ENCODE data around the gene PLA2R1.
"Not testable (repeated sequence)": the region's sequence is repeated elsewhere in the genome, so short reads cannot be mapped to it uniquely, and the experiment has no call there.

Gene PLA2R1

GRCh38 chr2:160041091-160041490 lies 21.3 kb downstream of the PLA2R1 start:
- DNase-seq (ENCODE audit: extremely low spot score) = no peak
- ChIA-PET POLR2A (no interaction called here), CTCF (interaction anchor here (1.1 to 1.3 kb wide), 3 partner anchors 9 to 35 kb away, joined by 3 to 5 read pairs (median 3); no protein-coding TSS in a partner anchor)
- no peak for TF ChIP-seq CTCF (IDR thresholded peaks at IDR 0.05; ENCODE audit: control extremely low read depth, extremely low read depth, low read depth, missing control alignments)

- ChIA-PET CTCF (no interaction called here), POLR2A (no interaction called here)
- no peak for DNase-seq (ENCODE audit: extremely low spot score)
- no peak for TF ChIP-seq CTCF (IDR thresholded peaks at IDR 0.05; ENCODE audit: control extremely low read depth, extremely low read depth, low read depth, missing control alignments)
Observed at GRCh38 chr2:160039166-160039903, 23.1 kb downstream of the PLA2R1 start.

- DNase-seq (ENCODE audit: extremely low spot score); POLR2A ChIA-PET; CTCF ChIA-PET: not testable (repeated sequence)
Observed at GRCh38 chr2:160038662-160039061, 23.8 kb downstream of the PLA2R1 start.

GRCh38 chr2:160036736-160037135 lies 25.7 kb downstream of the PLA2R1 start:
- DNase-seq (ENCODE audit: extremely low spot score) = no peak
- POLR2A ChIA-PET = no interaction called here
- no peak for TF ChIP-seq CTCF (IDR thresholded peaks at IDR 0.05; ENCODE audit: control extremely low read depth, extremely low read depth, low read depth, missing control alignments)
- CTCF ChIA-PET = interaction anchor here (0.7 to 2.0 kb wide), 3 partner anchors 10 to 17 kb away, joined by 3 to 8 read pairs (median 3); no protein-coding TSS in a partner anchor

- ChIA-PET POLR2A (no interaction called here), CTCF (no interaction called here)
- no peak for DNase-seq (ENCODE audit: extremely low spot score)
- TF ChIP-seq CTCF (IDR thresholded peaks at IDR 0.05; ENCODE audit: control extremely low read depth, extremely low read depth, low read depth, missing control alignments) = no peak
Observed at GRCh38 chr2:160035125-160035524, 27.3 kb downstream of the PLA2R1 start.

GRCh38 chr2:160034396-160034795 lies 28.0 kb downstream of the PLA2R1 start:
- CTCF ChIA-PET = no interaction called here
- POLR2A ChIA-PET = no interaction called here
- no peak for TF ChIP-seq CTCF (IDR thresholded peaks at IDR 0.05; ENCODE audit: control extremely low read depth, extremely low read depth, low read depth, missing control alignments)
- DNase-seq (ENCODE audit: extremely low spot score) = no peak

GRCh38 chr2:160033732-160034392 lies 28.6 kb downstream of the PLA2R1 start:
- CTCF ChIA-PET = no interaction called here
- TF ChIP-seq CTCF (IDR thresholded peaks at IDR 0.05; ENCODE audit: control extremely low read depth, extremely low read depth, low read depth, missing control alignments) = no peak
- no peak for DNase-seq (ENCODE audit: extremely low spot score)
- POLR2A ChIA-PET = no interaction called here
